Measurements from ENCODE around the gene ACAP2.

ACAP2 gene

GRCh38 chr3:195254454-195255175, 188.2 kb downstream of the ACAP2 start:
- no peak overlapping the region for H3K27ac ChIP-seq (ENCODE audit: poor library complexity, severe bottlenecking)
- peaks cover 8% of the 10 kb centered on the region for H3K4me1 ChIP-seq (ENCODE audit: insufficient read depth, poor library complexity, severe bottlenecking)
- DNase-seq (ENCODE audit: low spot score) (no peak), ATAC-seq (ENCODE audit: low read depth) (no peak)
- H3K36me3 ChIP-seq (ENCODE audit: low read depth), result no peaks in the 10 kb centered on the region
- H3K27me3 ChIP-seq (ENCODE audit: insufficient read depth, poor library complexity, severe bottlenecking), result no peaks in the 10 kb centered on the region
- H3K9me3 ChIP-seq (ENCODE audit: severe bottlenecking), result no peaks in the 10 kb centered on the region
- no peak for TF ChIP-seq CTCF (IDR thresholded peaks at IDR 0.05; ENCODE audit: poor library complexity, severe bottlenecking)
- H3K4me3 ChIP-seq (ENCODE audit: severe bottlenecking), result no peak overlapping the region

GRCh38 chr3:195253923-195254432, 188.8 kb downstream of the ACAP2 start:
- Histone ChIP-seq H3K4me3 (ENCODE audit: severe bottlenecking) (no peak overlapping the region), H3K9me3 (ENCODE audit: severe bottlenecking) (no peaks in the 10 kb centered on the region), H3K4me1 (ENCODE audit: insufficient read depth, poor library complexity, severe bottlenecking) (peaks cover 3% of the 10 kb centered on the region), H3K27me3 (ENCODE audit: insufficient read depth, poor library complexity, severe bottlenecking) (no peaks in the 10 kb centered on the region), H3K36me3 (ENCODE audit: low read depth) (no peaks in the 10 kb centered on the region), H3K27ac (ENCODE audit: poor library complexity, severe bottlenecking) (no peak overlapping the region)
- no peak for TF ChIP-seq CTCF (IDR thresholded peaks at IDR 0.05; ENCODE audit: poor library complexity, severe bottlenecking)
- no peak for ATAC-seq (ENCODE audit: low read depth)
- no peak for DNase-seq (ENCODE audit: low spot score)

GRCh38 chr3:195251336-195252065, 191.3 kb downstream of the ACAP2 start:
- no peak for DNase-seq (ENCODE audit: low spot score)
- Histone ChIP-seq H3K27me3 (ENCODE audit: insufficient read depth, poor library complexity, severe bottlenecking) (no peaks in the 10 kb centered on the region), H3K9me3 (ENCODE audit: severe bottlenecking) (no peaks in the 10 kb centered on the region), H3K4me1 (ENCODE audit: insufficient read depth, poor library complexity, severe bottlenecking) (no peaks in the 10 kb centered on the region), H3K36me3 (ENCODE audit: low read depth) (no peaks in the 10 kb centered on the region), H3K4me3 (ENCODE audit: severe bottlenecking) (no peak overlapping the region), H3K27ac (ENCODE audit: poor library complexity, severe bottlenecking) (no peak overlapping the region)
- TF ChIP-seq CTCF (IDR thresholded peaks at IDR 0.05; ENCODE audit: poor library complexity, severe bottlenecking), result no peak
- no peak for ATAC-seq (ENCODE audit: low read depth)

- DNase-seq (ENCODE audit: low spot score) (no peak), ATAC-seq (ENCODE audit: low read depth) (no peak)
- Histone ChIP-seq H3K27me3 (ENCODE audit: insufficient read depth, poor library complexity, severe bottlenecking) (no peaks in the 10 kb centered on the region), H3K4me3 (ENCODE audit: severe bottlenecking) (no peak overlapping the region), H3K9me3 (ENCODE audit: severe bottlenecking) (no peaks in the 10 kb centered on the region), H3K36me3 (ENCODE audit: low read depth) (no peaks in the 10 kb centered on the region), H3K27ac (ENCODE audit: poor library complexity, severe bottlenecking) (no peak overlapping the region), H3K4me1 (ENCODE audit: insufficient read depth, poor library complexity, severe bottlenecking) (no peaks in the 10 kb centered on the region)
- TF ChIP-seq CTCF (IDR thresholded peaks at IDR 0.05; ENCODE audit: poor library complexity, severe bottlenecking), result peak; percentile 6
These were observed 192.2 kb downstream of the ACAP2 start for GRCh38 chr3:195250473-195251251.

Measured in RWPE2 (cell line).